SIG-M5 treated with dmso at 0.1 percent for 504 hours (cell line): ENCODE results near the gene TMEM184B.
"Not testable (repeated sequence)": the region's sequence is repeated elsewhere in the genome, so short reads cannot be mapped to it uniquely, and the experiment has no call there.

ENCODE experiments used
- DNase-seq: peaks from one replicate; lab custom pipeline; 2025; ENCODE audit not compliant: unreplicated experiment; lab: John Stamatoyannopoulos, UW

Gene TMEM184B

DNA sequence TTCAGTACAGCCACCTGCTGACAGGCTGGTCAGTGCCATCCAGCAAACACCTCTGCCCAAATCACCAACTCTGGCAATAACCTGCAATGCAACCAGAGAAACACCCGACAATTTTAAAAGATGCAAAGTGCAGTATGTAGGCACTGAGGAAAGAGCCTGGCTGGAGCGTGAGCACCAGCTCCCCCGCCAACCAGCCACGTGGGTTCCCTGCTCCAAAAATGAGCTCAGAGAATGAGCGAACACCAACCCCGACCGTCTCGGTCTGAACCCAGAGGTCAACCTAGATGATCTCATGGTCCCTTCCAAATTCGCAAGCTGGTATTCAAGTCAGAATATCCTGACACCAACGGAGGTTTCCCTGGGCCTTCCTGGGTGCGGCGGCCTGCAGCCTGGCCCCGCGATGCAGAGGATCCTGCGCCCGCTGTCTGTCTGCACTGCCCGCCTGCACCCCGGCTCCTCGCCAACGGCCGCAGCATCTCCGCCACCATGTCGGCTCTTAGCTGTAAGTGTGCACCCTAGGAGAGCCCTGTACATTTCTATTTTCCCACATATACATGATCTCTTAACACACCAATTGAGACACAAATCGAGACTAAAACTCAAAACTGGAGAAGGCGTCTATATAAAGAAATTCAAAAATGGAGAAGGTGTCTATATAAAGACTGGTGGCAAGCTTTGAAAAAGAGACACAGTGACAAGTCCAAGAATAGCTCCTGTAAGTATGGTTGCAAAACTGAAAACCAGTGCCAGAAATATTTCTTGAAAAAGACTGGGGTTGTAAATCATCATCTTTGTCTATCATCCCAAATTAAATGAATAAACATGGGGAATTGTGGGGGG lies 22.8 kb downstream of the TMEM184B start:
- DNase-seq: no peak

DNA sequence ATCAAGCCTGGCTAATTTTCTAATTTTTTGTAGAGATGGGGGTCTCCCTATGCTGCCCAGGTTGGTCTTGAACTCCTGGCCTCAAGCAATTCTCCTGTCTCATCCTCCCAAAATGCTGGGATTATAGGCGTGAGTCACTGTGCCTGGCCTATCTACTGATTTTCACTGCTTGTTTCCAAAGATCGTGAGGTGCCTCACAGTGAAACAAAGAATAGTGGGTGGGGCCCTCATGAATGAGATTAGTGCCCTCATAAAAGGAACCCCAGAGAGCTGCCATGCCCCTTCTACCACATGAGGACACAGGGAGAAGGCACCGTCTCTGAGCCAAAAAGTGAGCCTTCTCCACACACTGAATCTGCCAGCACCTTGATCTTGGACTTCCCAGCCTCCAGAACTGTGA lies 23.5 kb downstream of the TMEM184B start:
- no peak for DNase-seq

DNA sequence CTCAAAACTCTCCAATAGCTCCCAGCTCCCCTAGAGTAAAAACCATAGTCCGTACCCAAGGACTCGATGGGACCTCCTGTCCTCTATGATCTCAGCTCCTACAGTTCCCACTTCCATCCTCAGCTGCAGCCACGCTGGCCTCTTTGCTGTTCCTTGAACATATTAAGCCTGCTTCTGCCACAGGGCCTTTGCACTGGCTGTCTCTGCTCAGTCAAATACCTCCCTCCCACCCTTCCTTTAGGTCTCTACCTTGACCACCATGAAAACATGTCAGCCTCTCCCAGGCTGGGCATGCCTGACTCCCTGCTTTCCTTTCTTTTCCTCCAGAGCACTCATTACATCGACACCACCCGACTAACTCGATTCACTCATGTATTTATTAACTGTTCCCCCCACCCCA lies 24.5 kb downstream of the TMEM184B start:
- DNase-seq: no peak

DNA sequence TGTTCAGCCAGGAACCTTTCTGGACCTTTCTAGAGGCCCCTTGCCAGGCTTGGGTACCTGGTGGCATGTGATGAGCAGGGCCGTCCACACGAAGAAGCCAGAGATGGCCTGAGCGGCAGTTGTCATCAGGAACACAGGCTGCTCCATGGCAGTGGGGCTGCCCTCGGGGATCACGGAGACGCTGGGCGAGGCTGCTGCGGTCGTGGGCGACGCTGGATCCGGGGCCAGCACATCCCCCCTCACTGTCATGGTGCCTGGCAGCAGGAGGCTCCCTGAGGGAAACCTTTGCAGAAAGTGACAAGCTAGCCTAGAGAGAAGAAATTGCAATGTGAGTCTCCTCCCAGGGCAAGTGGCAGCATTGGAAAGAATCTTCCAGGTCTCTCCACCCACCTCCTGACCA lies 25.1 kb downstream of the TMEM184B start:
- no peak for DNase-seq

DNA sequence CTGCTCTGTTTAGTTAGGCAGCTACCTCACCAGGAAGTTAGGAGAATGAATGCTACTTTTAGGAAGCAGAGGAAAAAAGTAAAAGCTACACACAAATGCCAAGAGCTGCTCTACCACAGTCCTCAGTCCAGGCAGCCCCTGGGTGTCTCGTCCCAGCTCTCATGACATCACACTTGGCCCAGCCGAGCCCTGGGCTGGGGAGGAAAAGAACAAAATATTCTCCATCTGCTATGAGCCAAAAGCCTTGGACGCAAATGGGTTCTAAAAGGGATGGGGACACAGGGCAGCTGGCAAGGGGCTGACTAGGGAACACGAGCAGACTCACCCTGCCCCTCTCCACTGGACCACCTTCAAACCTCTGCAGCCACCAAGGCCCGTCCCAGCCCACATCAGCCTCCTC lies 26.1 kb downstream of the TMEM184B start:
- no peak for DNase-seq

DNA sequence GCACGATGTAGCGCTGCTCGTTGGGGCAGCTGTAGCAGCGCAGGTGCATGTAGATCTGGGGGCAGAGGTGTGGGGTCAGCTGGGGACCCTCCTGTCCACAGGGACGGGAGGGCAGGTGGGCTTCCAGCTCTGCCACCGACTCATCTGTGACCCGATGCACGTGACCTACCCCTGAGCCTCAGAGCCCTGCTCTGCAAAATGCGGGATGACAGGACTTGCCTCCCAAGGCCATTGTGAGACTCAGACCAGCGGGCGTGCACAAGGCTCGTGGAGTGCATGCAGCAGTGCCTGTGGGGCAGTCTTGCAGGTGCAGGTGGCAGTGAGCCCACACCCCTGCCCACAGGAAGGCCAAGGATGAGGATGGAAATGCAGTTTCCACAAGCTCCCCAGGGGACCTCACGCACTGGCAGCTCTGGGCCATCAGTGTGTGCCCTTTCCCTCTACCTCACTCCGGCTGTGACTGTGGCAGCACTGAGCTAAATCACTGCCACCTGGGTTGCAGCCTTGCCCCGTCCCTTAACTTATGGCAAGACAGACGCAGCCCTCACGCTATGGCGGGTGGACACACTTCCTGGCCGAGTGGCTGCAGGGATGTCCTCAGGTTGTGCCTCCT lies 26.7 kb downstream of the TMEM184B start:
- no peak for DNase-seq

DNA sequence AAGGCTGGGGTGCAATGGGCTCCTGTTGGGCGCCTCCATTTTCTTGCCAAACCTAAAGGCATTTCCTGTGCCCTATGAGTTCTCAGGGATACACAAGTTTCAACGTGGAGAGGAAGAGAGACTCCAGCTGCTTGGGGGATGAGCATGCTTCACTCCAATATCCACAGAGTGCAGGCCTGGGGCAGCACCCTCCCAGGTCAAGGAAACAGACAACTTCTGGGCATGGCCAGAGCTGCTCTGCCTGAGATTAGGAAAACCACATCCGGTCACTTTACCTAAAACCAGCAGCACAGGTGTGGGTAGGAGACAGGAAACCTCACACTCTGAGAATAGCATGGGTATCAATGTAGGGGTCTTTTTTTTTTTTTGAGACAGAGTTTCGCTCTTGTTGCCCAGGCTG lies 28.7 kb downstream of the TMEM184B start:
- DNase-seq: no peak

DNA sequence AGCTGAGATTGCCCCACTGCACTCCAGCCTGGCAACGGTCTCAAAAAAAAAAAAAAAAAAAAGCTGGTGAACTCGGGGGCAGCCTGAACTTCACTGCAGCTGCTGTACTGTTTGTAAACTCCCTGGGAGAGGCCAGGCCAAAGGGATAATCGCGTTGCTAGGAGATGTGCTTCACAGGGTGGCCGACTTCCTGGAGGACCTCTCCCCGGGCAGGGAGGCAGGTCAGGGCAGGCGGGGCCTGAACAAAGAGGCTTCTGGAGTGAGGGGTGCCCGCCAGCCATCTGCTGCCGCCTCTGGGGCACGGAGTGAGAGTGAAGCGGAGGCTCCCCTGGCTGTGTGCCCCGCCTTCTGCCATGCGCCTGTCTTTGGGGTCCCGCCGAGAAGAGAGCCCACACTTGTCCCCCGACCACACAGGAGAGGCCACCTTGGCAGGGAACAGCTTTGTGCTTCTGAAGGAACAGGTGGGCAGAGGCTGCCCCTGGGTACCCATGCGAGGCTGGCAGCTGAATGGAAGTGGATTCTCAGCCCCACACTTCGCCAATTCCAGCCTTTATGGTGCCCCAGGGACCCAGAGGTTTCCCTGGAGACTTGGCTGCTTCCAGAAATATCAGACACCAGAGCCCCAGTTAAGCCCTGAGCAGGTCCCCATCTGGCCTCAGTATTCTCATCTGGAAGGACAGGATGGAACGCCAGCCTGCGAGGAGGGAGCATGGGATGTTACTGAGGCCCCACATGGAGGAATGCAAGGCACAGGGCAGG lies 29.6 kb downstream of the TMEM184B start:
- DNase-seq: no peak

DNA sequence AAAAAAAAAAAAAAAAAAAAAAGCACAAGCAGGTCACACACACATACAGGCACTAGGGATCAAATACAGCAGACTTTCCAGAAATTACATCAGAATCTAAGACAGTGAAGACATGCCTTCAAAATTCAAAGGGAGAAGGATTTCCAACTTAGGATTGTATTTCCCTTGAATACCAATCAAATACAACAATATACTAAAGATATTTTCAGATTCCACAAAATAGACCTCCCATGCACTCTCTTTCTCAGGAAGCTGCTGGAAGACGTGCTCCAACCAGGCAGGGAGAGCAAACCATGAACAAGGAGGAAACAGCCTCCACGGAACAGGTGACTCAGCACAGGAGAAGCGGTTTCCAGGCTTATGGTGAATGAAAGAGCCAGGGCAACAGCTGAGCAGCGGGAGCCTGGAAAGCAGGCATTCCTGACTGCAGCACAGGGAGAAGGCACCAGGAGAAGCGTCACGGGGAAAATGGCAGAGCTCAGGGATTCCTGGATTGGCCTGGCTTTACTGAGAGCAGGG lies 32.0 kb downstream of the TMEM184B start:
- DNase-seq: no peak

DNA sequence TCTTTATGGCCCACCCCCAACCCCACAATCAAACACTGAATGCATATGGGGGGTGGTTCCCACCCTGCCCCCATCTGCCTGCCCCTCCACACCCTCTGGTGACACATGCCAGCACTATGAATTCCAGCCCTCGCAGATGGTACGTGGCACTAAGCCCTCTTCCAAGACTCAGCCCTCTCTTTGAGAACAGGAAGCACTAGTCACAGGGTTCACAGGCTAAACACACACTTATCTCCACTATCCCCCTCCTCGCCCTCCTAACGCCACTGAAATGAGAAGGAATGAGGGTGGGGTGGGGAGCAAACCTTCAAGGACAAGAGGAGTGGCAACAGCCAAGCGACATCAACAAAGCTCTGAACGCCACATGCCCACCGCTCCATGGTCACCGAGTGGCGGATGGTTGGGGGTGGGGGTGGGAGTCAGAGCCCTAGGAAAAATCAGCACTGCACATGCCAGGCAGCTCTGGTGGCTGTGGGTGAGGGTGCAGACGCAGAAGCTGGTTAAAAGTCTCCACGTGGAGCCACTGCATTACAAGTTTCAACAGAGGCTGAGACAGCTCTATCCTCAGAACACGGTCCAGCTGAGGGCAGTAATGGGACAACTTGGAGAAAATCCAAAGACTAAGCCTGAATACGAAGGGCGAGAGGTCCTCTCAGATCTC lies 33.6 kb downstream of the TMEM184B start:
- DNase-seq: no peak

DNA sequence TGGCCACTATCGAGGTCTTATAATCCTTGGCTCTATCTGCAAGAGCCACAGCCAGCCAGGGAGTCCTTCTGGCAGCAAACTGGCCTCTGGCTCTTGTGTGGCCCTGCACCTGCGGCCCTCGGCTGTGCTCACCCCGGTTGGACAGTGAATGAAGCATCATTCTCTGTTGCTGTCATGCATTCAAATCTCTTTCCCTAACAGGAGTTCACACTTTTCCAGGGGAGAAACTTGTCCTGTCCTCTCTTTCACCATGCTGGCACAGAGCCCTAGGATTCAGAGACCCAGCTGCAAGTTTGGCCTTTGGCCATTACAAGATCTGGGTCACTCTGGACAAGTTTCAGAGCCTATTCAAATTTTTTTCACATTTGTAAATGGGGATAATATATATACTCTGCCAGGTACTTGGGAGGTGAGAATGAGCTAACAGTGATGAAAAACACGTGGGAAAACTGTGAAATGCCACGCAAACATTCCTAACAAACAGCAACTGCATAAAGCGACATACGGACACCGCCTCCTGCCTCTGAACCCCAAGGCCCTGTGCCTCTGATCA lies 34.2 kb downstream of the TMEM184B start:
- DNase-seq: no peak

DNA sequence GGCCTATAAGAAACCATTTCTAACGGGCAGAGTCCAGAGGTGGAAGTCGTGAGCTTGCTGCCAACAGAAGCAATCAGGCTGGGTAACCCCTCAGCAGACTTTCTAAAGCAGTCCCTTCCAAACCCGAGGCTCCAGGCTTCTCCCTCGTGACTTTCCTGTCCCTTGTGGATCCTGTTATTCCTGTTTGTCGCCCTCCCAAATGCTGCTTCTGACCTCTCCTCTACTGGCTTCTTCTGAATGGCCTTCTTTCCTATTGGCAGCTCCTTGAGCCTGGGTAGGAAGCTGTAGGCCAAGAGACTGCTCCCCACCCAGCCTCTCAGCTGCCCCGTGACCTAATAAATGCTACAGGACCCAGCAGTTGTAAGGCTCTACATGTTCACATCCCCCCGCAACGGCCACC lies 36.0 kb downstream of the TMEM184B start:
- no peak for DNase-seq

DNA sequence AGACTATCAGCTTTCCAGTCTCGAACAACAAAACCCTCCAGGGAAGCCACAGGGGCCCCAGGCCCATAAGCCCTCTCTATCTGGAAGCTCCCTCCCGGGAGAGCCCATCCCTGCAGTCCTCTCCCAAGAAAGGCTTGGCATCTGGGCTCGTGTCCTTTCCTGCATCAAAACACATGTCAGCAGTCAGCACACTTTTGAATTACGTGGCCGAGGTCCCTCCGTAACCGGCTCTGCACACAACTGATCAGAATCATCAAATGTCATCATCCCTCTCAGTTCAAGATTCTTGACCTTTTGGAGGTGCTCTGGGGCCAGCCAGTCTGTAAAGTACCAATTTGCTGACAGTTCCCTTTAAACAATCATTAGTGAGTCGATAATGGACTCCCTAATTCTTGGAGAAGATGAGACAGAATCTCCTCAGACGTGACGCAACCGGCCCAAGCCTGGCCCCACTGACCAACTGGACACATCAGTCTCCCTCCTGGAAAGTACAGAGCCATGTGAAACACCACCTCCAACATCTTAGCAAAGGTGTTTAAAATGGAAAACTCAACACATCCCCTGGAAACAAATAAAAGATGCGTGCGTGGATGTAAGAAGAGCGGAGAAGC lies 37.5 kb downstream of the TMEM184B start:
- no peak for DNase-seq

DNA sequence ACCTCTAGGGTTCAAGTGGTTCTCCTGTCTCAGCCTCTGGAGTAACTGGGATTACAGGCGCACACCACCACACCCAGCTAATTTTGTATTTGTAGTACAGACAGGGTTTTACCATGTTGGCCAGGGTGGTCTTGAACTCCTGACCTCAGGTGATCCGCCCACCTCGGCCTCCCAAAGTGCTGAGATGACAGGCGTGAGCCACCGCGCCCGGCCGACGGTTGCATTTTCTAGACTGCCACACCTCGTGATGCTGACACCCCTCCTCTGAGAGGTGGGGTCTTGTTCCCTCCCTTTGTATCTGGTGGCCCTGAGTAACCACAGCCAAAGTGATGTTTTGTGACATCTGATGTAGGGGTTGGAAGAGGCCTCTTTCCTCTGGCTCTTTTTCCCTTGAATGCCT lies 39.0 kb downstream of the TMEM184B start:
- not testable (repeated sequence) for DNase-seq

DNA sequence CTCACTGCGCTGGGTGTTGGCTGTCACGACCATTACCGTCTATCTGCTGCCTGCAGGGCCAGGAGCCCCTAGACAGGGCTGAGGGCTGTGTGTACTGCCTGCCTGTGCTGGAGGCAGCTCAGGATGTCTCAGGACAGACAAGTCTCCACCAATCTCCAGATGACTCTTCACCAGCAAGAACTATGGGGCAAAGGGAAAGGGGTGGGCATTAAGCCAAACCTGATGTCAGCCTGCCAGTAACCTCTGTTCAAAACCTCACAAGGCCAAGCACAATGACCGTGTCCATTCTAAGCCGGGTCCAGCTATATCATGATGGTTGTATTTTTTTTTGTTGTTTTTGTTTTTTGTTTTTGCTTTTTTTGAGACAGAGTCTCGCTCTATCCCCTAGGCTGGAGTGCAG lies 39.4 kb downstream of the TMEM184B start:
- no peak for DNase-seq

DNA sequence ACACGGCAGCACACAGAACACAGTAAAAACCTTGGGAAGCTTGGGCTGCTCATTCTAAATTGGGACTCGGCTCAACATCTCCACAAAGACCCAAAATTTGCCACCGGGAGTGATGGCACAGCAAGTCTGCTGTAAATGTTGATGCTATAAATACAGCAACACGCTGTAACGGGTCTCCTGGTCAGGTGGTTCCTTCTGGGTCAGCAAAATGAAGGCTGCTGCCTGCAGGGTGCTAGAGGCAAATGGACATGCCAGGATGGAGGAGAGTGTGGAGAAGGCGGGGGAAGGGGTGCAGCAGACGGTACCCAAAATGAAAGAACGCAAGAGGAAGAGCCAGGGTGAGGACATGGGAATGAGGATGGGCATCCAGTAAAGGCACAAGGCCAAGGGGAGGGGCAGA lies 40.6 kb downstream of the TMEM184B start:
- no peak for DNase-seq

DNA sequence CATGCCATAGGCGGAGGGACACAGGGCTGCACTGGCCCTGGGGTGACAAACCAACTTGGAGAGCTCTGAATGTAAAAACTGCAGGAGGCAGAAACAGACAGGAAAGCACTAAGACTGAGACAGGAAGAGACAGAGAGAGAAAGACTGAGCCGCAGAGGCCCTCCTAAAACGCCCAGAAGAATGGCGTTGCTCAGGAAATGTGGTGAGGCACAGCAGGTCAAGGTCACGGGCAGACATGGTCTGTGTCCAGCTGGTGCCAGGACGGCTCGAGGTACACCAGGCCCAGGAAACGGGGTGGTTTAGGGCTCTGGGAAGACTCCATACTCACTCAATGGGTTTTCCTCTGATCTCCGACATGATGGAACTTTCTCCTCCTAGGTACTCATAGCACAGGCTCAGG lies 41.9 kb downstream of the TMEM184B start:
- no peak for DNase-seq

DNA sequence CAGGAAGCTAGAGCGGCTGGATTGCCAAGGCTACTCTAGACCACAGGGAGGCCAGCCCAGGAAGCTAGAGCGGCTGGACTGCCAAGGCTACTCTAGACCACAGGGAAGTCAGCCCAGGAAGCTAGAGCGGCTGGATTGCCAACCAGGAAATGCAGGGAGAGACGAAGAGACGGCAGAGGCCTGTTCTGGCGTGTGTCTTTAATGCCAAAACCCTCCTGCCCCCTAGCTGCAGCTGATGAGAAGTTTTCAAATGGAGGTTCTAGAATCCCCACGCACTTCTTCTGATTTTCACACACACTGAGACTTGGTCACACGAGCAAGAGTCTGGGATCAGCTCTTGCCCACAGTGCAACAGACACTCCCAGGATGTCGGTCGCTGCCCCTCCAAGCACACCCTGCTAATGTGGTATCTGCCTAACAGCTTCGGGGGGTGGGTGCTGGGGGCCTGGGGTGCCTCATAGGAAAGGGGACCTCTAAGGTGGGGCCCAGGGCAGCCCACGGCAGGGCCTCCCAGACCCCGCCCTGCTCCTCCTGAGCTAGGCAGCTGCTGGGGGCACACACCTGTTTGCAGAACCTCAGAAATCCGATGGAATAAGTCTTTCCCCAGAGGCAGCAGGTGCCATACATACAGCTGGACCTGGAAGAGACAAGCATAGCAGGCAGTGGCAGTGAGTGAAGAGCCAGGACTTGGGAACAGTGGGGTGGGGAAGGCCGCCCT lies 42.5 kb downstream of the TMEM184B start:
- peak; percentile 22 for DNase-seq

DNA sequence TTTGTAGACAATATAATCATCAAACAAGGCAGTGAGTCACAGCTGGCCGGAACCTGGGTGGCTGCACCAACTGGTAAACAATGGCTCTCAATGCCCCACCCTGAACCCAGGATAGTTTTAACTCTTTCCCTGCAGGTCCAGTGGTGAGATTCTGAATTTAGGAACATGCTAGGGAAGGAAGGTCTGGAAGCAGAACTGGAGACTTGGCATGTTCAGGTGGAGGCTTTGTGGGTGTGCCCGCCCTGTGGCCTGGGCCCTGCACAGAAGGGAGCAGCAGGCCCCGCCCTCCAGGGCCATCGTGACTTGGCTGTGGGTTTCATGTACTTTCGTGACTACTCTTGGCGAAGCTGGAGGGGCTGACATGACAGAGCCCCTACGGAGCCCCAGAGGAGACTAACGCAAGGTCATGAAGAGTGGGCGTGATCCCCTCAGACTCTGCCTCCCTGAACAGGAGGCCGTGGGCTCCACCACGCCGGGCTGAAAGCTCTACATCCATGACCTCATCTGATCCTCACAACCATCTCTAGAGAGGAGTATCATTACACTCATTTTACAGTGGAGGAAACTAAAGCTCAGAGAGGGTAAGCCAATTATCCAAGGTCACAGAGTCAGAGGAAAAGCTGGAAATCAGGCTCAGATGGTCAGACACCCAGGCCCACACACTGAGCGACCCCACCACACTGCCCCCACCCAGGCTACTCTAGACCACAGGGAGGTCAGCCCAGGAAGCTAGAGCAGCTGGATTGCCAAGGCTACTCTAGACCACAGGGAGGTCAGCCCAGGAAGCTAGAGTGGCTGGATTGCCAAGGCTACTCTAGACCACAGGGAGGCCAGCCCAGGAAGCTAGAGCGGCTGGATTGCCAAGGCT lies 43.7 kb downstream of the TMEM184B start:
- no peak for DNase-seq
